Dendritic cell treated with granulocyte-macrophage colony-stimulating factor and Interleukin-4, amounts not matched to agents 40 ng/mL and 50 ng/mL, for 4 days (primary cell): ENCODE data around the gene TMEM244.
"Not testable (repeated sequence)": the region's sequence is repeated elsewhere in the genome, so short reads cannot be mapped to it uniquely, and the experiment has no call there.

Experiments used
- H3K27ac Mint-ChIP-seq: one replicate; pipeline ENCODE4 v1.8.0; 2022; ENCODE audit warnings: mild to moderate bottlenecking, mixed read lengths
- H3K27me3 Mint-ChIP-seq: one replicate; pipeline ENCODE4 v1.8.0; 2022; ENCODE audit warnings: mild to moderate bottlenecking, mixed read lengths
- H3K36me3 Mint-ChIP-seq: one replicate; pipeline ENCODE4 v1.8.0; 2022; ENCODE audit warnings: low read depth, mixed read lengths
- H3K4me1 Mint-ChIP-seq: one replicate; pipeline ENCODE4 v1.8.0; 2022; ENCODE audit warnings: low read depth, mixed read lengths
- H3K4me3 Mint-ChIP-seq: one replicate; pipeline ENCODE4 v1.8.0; 2022; ENCODE audit warnings: mild to moderate bottlenecking, moderate library complexity, mixed read lengths
- H3K9me3 Mint-ChIP-seq: one replicate; pipeline ENCODE4 v1.8.0; 2022; ENCODE audit warnings: mixed read lengths
- intact Hi-C: fragments of 100-400 bp; cut with micrococcal nuclease; formaldehyde crosslinking; loops from one replicate; pipeline ENCODE4 v1.15.0; 2022

TMEM244 gene

DNA sequence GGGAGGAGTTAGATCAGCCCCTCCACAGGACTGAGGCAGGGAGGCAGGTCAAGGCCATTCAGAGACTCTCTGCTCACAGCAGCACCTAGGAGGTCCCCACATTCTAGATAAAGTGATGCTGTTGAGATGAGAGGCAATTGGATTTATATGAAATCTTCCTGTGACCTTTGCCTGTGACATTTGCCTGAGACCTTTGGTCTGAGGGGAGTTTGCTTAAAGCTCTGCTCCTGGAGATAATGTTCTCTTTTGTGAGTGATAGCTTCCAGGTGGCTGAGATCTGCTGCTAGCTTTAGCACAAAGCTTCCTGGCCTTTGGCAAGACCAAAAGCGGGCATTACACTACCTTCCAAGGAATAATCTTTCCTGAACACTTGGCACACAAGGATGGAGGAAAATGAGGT, 43.3 kb downstream of the TMEM244 start:
- Mint-ChIP-seq H3K27me3 (no peaks in the 10 kb centered on the region), H3K36me3 (no peaks in the 10 kb centered on the region), H3K4me1 (no peaks in the 10 kb centered on the region), H3K27ac (no peak overlapping the region), H3K4me3 (no peak overlapping the region), H3K9me3 (no peaks in the 10 kb centered on the region)
- intact Hi-C loops = no loop called here

DNA sequence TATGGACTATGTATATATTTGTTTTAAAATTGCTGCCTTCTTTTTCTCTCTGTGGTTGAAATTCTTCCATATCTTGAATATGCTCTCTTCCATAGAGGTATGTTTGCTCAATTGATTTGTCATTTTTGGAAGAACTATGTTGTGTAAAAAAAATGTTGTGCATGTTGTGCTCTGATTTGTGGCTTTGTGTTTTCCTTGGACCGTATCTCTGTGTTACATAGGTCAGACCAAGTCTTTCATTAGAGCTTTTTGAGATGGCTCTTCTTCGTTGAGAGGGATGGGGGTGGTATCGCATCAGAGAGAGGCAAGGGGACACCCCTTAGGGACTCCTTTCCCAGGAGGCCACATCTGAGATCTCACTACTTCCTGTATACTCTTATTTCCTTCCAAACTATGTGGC, 43.8 kb downstream of the TMEM244 start:
- intact Hi-C loops = no loop called here
- no peak overlapping the region for H3K4me3 Mint-ChIP-seq
- no peaks in the 10 kb centered on the region for H3K9me3 Mint-ChIP-seq
- no peaks in the 10 kb centered on the region for H3K4me1 Mint-ChIP-seq
- H3K27ac Mint-ChIP-seq = no peak overlapping the region
- no peaks in the 10 kb centered on the region for H3K27me3 Mint-ChIP-seq
- no peaks in the 10 kb centered on the region for H3K36me3 Mint-ChIP-seq

DNA sequence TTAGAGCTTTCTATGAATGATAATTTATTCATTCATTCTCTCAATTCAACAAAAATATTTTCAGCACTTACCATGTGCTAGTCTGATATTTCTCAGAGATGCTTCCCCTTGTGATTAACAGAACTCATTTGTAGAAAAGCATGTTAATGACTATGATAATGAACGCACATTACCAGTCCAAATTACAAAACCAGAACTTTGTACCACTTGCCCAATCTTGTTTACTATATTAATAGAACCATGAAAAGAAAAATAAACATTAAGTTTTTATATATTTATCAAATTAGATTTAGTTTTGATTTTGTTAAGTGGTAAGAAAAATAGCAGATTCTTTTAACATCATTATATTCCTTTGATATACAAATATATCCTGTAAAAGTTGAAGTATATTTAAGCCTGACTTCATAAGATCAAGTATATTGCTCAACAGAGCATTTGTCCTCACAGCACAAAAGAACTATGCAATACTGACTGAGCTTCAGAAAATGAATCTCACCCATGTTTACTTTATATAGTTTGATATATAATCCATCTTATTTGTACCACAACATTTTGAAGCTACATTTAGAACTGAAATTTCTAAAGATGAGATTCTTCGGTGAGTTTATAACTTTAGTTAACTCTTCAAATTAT, 48.9 kb downstream of the TMEM244 start:
- intact Hi-C loops = no loop called here

DNA sequence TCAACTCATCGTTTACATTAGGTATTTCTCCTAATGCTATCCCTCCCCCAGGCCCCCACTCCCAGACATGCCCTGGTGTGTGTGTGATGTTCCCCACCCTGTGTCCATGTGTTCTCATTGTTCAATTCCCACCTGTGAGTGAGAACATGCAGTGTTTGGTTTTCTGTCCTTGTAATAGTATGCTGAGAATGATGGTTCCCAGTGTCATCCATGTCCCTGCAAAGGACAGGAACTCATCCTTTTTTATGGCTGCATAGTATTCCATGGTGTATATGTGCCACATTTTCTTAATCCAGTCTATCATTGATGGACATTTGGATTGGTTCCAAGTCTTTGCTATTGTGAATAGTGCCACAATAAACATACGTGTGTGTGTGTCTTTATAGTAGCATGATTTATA, 54.0 kb downstream of the TMEM244 start:
- H3K36me3 Mint-ChIP-seq, intact Hi-C loops, H3K4me3 Mint-ChIP-seq, H3K27me3 Mint-ChIP-seq, H3K27ac Mint-ChIP-seq, H3K4me1 Mint-ChIP-seq: not testable (repeated sequence)
- peaks cover 19% of the 10 kb centered on the region for H3K9me3 Mint-ChIP-seq

More for the DNA sequence above, 48.9 kb downstream of the TMEM244 start:
- H3K9me3 Mint-ChIP-seq = no peaks in the 10 kb centered on the region
- no peaks in the 10 kb centered on the region for H3K27me3 Mint-ChIP-seq
- no peak overlapping the region for H3K4me3 Mint-ChIP-seq
- no peaks in the 10 kb centered on the region for H3K36me3 Mint-ChIP-seq
- H3K4me1 Mint-ChIP-seq = no peaks in the 10 kb centered on the region
- H3K27ac Mint-ChIP-seq = no peak overlapping the region

DNA sequence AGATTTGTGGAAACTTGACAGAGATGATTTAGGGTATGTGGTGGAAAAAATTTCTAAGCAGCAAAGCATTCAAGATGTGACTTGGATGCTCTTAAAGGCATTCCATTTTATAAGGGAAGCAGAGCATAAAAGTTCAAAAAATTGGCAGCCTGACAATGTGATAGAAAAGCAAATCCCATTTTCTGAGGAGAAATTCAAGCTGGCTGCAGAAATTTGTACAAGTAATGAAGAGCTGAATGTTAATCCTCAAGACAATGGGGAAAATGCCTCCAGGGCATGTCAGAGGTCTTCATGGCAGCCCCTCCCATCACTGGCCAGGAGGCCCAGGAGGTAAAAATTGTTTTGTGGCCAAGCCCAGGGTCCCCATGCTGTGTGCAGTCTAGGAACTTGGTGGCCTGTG, 58.2 kb downstream of the TMEM244 start:
- H3K9me3 Mint-ChIP-seq = peaks cover 21% of the 10 kb centered on the region
- H3K27me3 Mint-ChIP-seq, intact Hi-C loops, H3K4me1 Mint-ChIP-seq, H3K4me3 Mint-ChIP-seq, H3K36me3 Mint-ChIP-seq, H3K27ac Mint-ChIP-seq: not testable (repeated sequence)

DNA sequence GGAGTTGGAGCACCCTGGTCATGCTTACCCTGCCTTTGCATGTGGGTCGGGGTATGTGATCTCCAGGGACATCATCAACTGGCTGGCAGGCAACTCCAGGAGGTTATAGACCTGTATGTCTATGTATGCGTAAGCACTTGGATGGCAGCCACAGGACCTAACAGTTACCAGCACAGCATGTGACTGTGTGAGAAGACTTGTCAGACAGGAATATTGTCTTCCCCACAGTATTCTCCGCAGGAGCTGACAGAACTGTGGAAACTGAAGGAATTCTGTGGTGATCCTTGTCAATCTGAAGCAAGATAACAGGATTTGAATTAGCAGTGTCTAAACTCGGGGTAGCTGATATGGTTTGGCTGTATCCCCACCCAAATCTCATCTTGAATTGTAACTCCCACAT, 59.2 kb downstream of the TMEM244 start:
- no peaks in the 10 kb centered on the region for H3K27me3 Mint-ChIP-seq
- H3K4me3 Mint-ChIP-seq = no peak overlapping the region
- no peaks in the 10 kb centered on the region for H3K36me3 Mint-ChIP-seq
- no peaks in the 10 kb centered on the region for H3K4me1 Mint-ChIP-seq
- no peak overlapping the region for H3K27ac Mint-ChIP-seq
- intact Hi-C loops = no loop called here
- peaks cover 21% of the 10 kb centered on the region for H3K9me3 Mint-ChIP-seq

DNA sequence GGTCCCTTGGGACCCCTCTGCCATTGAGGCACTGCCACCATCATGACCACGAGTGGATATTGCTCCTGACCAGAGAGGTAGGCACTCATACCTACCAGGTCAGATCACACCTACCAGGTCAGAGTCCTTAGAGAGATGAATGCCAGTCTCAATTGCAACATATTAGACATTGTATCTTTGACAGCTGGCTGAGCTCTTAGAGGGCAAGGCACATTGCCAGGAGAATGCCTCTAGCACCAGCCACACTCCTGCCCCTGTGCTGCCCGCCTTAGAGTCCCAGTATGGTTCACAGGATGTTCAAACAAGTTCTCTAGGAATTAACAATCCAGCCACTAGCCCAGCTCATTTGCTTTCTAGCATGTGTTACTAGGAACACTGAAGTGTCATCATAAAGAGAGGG, 65.9 kb downstream of the TMEM244 start:
- Mint-ChIP-seq H3K4me1 (peaks cover 14% of the 10 kb centered on the region), H3K27me3 (peaks cover 5% of the 10 kb centered on the region), H3K9me3 (no peaks in the 10 kb centered on the region), H3K36me3 (no peaks in the 10 kb centered on the region), H3K4me3 (no peak overlapping the region), H3K27ac (no peak overlapping the region)
- intact Hi-C loops = no loop called here

DNA sequence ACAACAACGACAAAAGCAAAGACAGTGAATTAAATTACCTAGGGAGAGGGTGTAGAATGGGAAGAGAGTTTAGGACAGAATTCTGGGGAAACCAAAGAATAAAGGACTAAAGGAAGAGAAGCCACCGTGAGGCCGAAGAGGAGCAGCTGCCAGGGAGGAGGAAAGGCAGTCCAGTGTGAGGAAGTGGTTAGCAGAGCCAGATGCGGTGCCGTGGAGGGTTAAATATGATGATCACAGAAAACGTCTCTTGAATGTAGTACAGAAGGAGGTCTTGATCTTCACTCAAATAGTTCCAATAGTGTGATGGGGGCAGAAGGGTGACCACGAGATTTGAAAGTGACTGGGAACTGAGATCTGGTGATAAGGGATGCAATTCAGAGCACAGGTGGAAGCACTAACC, 67.7 kb downstream of the TMEM244 start:
- no peaks in the 10 kb centered on the region for H3K36me3 Mint-ChIP-seq
- no peaks in the 10 kb centered on the region for H3K9me3 Mint-ChIP-seq
- no peak overlapping the region for H3K27ac Mint-ChIP-seq
- H3K27me3 Mint-ChIP-seq = peaks cover 5% of the 10 kb centered on the region
- H3K4me1 Mint-ChIP-seq = peaks cover 19% of the 10 kb centered on the region
- H3K4me3 Mint-ChIP-seq = no peak overlapping the region
- intact Hi-C loops = no loop called here

DNA sequence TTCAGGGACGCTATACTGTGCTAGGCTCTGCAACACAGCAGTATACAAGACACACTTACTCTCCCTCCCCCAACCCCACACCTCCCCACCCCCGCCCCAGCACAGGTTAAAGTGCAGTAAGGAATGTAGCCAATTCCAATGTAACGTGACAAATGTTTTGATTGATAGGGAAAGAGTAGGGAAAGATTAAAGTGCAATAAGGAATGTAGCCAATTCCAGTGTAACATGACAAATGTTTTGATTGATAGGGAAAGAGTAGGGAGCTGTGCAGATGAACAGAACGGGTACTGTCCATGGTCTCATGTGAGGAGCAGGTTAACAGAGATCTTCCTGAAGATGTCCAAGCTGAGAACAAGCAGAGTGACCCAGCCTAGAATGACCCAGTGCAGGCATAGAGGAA, 69.1 kb downstream of the TMEM244 start:
- Mint-ChIP-seq H3K9me3 (no peaks in the 10 kb centered on the region), H3K36me3 (no peaks in the 10 kb centered on the region), H3K27me3 (peaks cover 5% of the 10 kb centered on the region), H3K4me1 (peaks cover 19% of the 10 kb centered on the region), H3K27ac (no peak overlapping the region), H3K4me3 (no peak overlapping the region)
- intact Hi-C loops = no loop called here

DNA sequence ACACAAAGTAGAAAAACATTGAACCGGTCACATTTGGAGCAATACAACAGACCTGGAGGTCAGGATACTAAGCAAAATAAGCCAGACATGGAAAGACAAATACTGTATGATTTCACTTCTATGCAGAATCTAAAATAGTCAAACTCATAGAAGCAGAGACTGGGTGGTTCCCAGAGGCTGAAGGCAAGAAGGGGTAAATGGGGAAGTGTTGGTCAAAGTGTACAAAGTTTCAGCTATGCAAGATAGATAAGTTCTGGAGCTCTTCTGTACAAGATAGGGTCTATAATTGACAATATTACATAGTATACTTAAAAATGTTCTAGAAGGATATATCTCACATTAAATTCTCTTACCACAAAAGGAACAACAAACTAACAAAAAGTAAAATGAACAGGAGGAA, 70.3 kb downstream of the TMEM244 start:
- no peak overlapping the region for H3K27ac Mint-ChIP-seq
- H3K4me1 Mint-ChIP-seq = peaks cover 19% of the 10 kb centered on the region
- intact Hi-C loops = no loop called here
- H3K4me3 Mint-ChIP-seq = no peak overlapping the region
- H3K9me3 Mint-ChIP-seq = no peaks in the 10 kb centered on the region
- H3K36me3 Mint-ChIP-seq = no peaks in the 10 kb centered on the region
- H3K27me3 Mint-ChIP-seq = peaks cover 5% of the 10 kb centered on the region

DNA sequence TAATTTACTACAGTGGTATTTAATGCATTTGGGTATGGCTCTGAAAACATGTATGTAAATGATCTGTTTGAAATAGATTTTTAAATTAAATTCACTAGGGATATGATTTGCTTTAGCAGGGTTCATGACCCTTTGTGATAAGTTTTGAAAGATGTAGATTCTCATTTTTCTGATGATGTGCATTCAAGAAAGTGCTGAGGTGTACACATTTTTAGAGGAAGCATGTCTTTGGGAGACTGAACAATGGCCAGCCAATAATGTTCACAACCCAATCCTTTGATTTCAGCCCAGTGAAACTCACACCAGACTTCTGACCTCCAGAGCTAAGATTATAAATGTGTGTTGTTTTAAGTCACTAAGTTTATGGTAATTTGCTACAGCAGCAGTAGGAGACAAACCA, 71.1 kb downstream of the TMEM244 start:
- Mint-ChIP-seq H3K27me3 (peaks cover 5% of the 10 kb centered on the region), H3K4me3 (no peak overlapping the region), H3K27ac (no peak overlapping the region), H3K36me3 (no peaks in the 10 kb centered on the region), H3K4me1 (peaks cover 19% of the 10 kb centered on the region), H3K9me3 (no peaks in the 10 kb centered on the region)
- intact Hi-C loops = no loop called here

DNA sequence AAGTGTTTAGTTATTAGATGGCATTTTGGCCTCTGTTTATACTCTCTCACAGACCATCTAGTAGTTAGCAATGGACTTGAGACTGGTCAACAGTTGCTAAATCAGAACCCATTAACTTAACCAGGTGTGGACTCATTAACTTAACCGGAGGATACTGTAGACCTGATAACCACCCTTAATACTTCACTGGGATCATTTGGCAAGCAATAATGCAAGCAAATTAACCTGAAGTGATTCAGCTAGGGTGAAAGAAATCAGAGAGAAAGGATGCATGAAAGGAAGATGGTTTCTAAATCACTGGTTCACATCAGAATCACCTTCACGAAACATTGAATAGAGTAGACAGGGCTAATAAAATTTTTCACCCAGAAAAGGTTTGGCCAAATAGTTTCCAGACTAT, 73.3 kb downstream of the TMEM244 start:
- H3K4me3 Mint-ChIP-seq = no peak overlapping the region
- no peaks in the 10 kb centered on the region for H3K36me3 Mint-ChIP-seq
- no peaks in the 10 kb centered on the region for H3K9me3 Mint-ChIP-seq
- intact Hi-C loops = no loop called here
- no peaks in the 10 kb centered on the region for H3K27me3 Mint-ChIP-seq
- H3K4me1 Mint-ChIP-seq = peaks cover 12% of the 10 kb centered on the region
- H3K27ac Mint-ChIP-seq = no peak overlapping the region

DNA sequence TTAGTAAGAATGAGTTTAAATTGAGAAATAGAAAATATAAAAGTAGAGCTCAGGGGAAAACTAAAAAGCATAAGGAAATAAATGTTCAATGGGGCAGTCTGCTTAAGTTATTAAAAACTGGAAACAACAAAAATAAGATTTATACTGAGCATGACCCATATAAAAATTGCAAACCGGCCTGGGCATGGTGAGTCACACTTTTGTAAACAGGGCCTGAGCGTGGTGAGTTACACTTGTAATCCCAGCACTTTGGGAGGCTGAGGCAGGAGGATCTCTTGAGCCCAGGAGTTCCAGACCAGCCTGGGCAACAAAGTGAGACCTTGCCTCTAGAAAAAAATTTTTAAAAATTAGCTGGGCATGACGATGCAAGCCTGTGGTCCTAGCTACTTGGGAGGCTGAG, 74.6 kb downstream of the TMEM244 start:
- H3K4me1 Mint-ChIP-seq = peaks cover 12% of the 10 kb centered on the region
- no peaks in the 10 kb centered on the region for H3K27me3 Mint-ChIP-seq
- intact Hi-C loops = no loop called here
- no peak overlapping the region for H3K4me3 Mint-ChIP-seq
- H3K9me3 Mint-ChIP-seq = no peaks in the 10 kb centered on the region
- no peak overlapping the region for H3K27ac Mint-ChIP-seq
- no peaks in the 10 kb centered on the region for H3K36me3 Mint-ChIP-seq

DNA sequence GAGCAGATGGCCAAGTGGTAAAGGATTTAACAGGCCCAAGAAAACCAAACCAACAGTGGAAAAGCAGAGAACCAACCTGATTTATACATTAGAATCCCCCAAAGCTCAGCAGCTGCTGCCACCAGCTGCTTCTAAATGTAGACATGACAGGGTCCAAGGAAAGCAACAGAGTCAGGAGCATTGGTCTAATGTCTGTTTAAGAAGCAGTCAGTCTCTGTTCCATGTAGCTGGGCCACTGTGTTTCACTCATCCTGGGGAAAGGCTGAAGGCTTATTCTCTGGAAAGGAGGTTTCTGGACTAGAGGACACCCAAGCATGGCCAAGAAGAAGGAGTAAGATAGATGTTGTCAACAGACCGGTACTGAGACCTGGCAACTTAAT, 75.4 kb downstream of the TMEM244 start:
- H3K27ac Mint-ChIP-seq = no peak overlapping the region
- peaks cover 9% of the 10 kb centered on the region for H3K4me1 Mint-ChIP-seq
- no peaks in the 10 kb centered on the region for H3K9me3 Mint-ChIP-seq
- H3K4me3 Mint-ChIP-seq = no peak overlapping the region
- H3K36me3 Mint-ChIP-seq = no peaks in the 10 kb centered on the region
- no peaks in the 10 kb centered on the region for H3K27me3 Mint-ChIP-seq
- intact Hi-C loops = no loop called here

DNA sequence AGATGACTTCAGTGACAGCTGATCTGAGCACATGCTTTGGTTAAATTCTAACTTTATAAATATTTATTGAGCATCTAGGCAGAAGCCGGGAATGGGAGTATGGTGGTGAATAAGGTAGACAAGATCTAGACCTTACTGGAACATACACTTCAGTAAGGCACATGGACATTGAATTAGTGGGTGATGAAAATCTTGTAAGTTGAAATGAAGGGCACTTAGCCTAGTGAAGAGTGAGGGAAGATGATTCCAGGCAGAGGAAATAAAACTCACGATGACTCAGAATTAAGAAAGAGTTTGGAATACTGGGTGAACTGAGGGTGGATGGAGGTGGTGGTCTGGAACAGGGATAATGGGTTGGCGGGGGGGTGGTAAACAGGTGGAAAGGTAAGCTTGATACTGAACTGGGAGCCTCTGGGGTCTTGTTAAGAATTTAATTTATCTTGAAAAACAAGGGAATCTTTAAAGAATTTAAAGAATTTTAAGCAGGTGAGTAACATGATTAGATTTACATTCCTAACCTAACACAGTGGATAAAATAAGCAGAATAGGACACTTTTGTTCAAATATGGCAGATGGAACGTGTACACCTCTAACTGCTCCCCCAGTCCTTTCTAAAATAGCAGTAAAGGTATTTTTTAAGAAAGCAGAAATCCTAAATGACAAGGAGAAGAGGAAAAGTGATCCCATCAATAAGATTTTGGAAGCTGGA, 75.9 kb downstream of the TMEM244 start:
- H3K4me1 Mint-ChIP-seq = peaks cover 4% of the 10 kb centered on the region
- intact Hi-C loops = no loop called here

More for the DNA sequence above, 75.9 kb downstream of the TMEM244 start:
- H3K27me3 Mint-ChIP-seq = no peaks in the 10 kb centered on the region
- H3K9me3 Mint-ChIP-seq = no peaks in the 10 kb centered on the region
- H3K36me3 Mint-ChIP-seq = no peaks in the 10 kb centered on the region
- no peak overlapping the region for H3K4me3 Mint-ChIP-seq
- no peak overlapping the region for H3K27ac Mint-ChIP-seq
